GM19099 (cell line): Measurements from ENCODE around the gene KLF4.

Experiments used
- POLR2A ChIP-seq: IDR thresholded peaks from 3 replicates; pipeline ENCODE4 v1.6.1; 2011; ENCODE audit warnings: low read depth; ENCODE audit not compliant: insufficient read length; ENCODE audit errors: extremely low read depth

The KLF4 gene

GRCh38 chr9:107437716-107438115, 51.9 kb downstream of the KLF4 start:
- TF ChIP-seq POLR2A = no peak

GRCh38 chr9:107435415-107435814, 54.2 kb downstream of the KLF4 start:
- no peak for TF ChIP-seq POLR2A
